Smooth muscle cell (in vitro differentiated cells): ENCODE results near the gene NAV2. TPM values are rescaled to one million over a fixed set of nuclear protein-coding genes. Genes with fewer than 3 reads are reported as not detected.

Experiments used
- DNase-seq: peaks from one replicate; lab custom pipeline; 2025; ENCODE audit not compliant: unreplicated experiment; lab: John Stamatoyannopoulos, UW
- H2AFZ ChIP-seq: fragments of 200-600 bp; sonication (generic); 2 replicates; pipeline ENCODE4 v1.6.0; 2016; ENCODE audit warnings: antibody characterized with exemption, low read depth, mild to moderate bottlenecking
- H3F3A ChIP-seq: fragments of 200-600 bp; sonication (generic); 2 replicates; pipeline ENCODE4 v1.6.0; 2017; ENCODE audit warnings: antibody characterized with exemption, low read depth
- H3K27ac ChIP-seq: fragments of 200-600 bp; sonication (generic); 2 replicates; pipeline ENCODE4 v1.5.1; 2016; ENCODE audit warnings: low read depth, mild to moderate bottlenecking
- H3K27me3 ChIP-seq: fragments of 200-600 bp; sonication (generic); 2 replicates; pipeline ENCODE4 v1.6.1; 2016; ENCODE audit warnings: low read depth, mild to moderate bottlenecking
- H3K36me3 ChIP-seq: fragments of 200-600 bp; sonication (generic); 2 replicates; pipeline ENCODE4 v1.5.1; 2016; ENCODE audit warnings: low read depth
- H3K4me1 ChIP-seq: fragments of 200-600 bp; sonication (generic); 2 replicates; pipeline ENCODE4 v1.5.1; 2016; ENCODE audit warnings: low read depth
- H3K4me2 ChIP-seq: fragments of 200-600 bp; sonication (generic); 2 replicates; pipeline ENCODE4 v1.6.0; 2016; ENCODE audit warnings: mild to moderate bottlenecking
- H3K4me3 ChIP-seq: fragments of 200-600 bp; sonication (generic); 2 replicates; pipeline ENCODE4 v1.5.1; 2016; ENCODE audit warnings: mild to moderate bottlenecking
- H3K79me2 ChIP-seq: fragments of 200-600 bp; sonication (generic); 2 replicates; pipeline ENCODE4 v1.6.0; 2016; ENCODE audit warnings: low read depth, mild to moderate bottlenecking
- H3K9ac ChIP-seq: fragments of 200-600 bp; sonication (generic); 2 replicates; pipeline ENCODE4 v1.6.0; 2016; ENCODE audit warnings: low read depth
- H3K9me3 ChIP-seq: fragments of 200-600 bp; sonication (generic); replicated peaks from 2 replicates; pipeline ENCODE4 v1.5.1; 2016; ENCODE audit warnings: low read depth
- H4K20me1 ChIP-seq: fragments of 200-600 bp; sonication (generic); 2 replicates; pipeline ENCODE4 v1.6.0; 2016; ENCODE audit warnings: low read depth
- CTCF ChIP-seq: fragments of 200-600 bp; sonication (generic); IDR thresholded peaks from 2 replicates; pipeline ENCODE4 v1.5.1; 2017; ENCODE audit warnings: borderline replicate concordance, mild to moderate bottlenecking, antibody characterized with exemption; ENCODE audit not compliant: insufficient read depth, poor library complexity, severe bottlenecking
- WGBS: methylation state at CpG from one replicate; pipeline ENCODE4 v1.1.7; 2016; ENCODE audit warnings: low lambda C conversion rate; 5-methylcytosine and 5-hydroxymethylcytosine counted together
- polyA plus RNA-seq: library from polyadenylated mRNA; unstranded; fragments of >200 nt; fragmentation: Nextera tagmentation; extraction: Ambion mirVana; gene quantifications from 2 replicates; pipeline ENCODE4 v1.2.1, GENCODE V29; 2016
- total RNA-seq: library from RNA; depleted of rRNA; stranded (reverse); fragments of >200 nt; gene quantifications from 2 replicates; pipeline ENCODE4 v1.2.3, GENCODE V29; 2014

The NAV2 gene
- total and polyA plus RNA-seq, 2 experiments from 2014 or later = 14.1 to 67.5 TPM

GRCh38 chr11:19822531-19822930 lies 109.9 kb downstream of the NAV2 start:
- no peaks in the 10 kb centered on the region for H3K36me3 ChIP-seq
- no peak overlapping the region for H3K27ac ChIP-seq
- no peak for DNase-seq
- no peak overlapping the region for H3K4me3 ChIP-seq
- peaks cover 3% of the 10 kb centered on the region for H3K79me2 ChIP-seq
- H3K9ac ChIP-seq = no peak overlapping the region
- no peaks in the 10 kb centered on the region for H3F3A ChIP-seq
- H4K20me1 ChIP-seq = no peaks in the 10 kb centered on the region
- no peaks in the 10 kb centered on the region for H3K27me3 ChIP-seq
- no peak overlapping the region for H3K4me2 ChIP-seq
- peaks cover 11% of the 10 kb centered on the region for H3K4me1 ChIP-seq
- H3K9me3 ChIP-seq = no peaks in the 10 kb centered on the region
- TF ChIP-seq CTCF = no peak
- no peak overlapping the region for H2AFZ ChIP-seq

- no peaks in the 10 kb centered on the region for H3K27me3 ChIP-seq
- no peak overlapping the region for H3K9ac ChIP-seq
- H3K4me1 ChIP-seq = peaks cover 10% of the 10 kb centered on the region
- no peak for TF ChIP-seq CTCF
- WGBS = 78% methylated on average over 4 of the region's 4 CpGs
- no peaks in the 10 kb centered on the region for H3F3A ChIP-seq
- no peak overlapping the region for H3K4me2 ChIP-seq
- H4K20me1 ChIP-seq = no peaks in the 10 kb centered on the region
- no peak overlapping the region for H3K4me3 ChIP-seq
- no peaks in the 10 kb centered on the region for H3K9me3 ChIP-seq
- no peak overlapping the region for H3K27ac ChIP-seq
- H2AFZ ChIP-seq = no peak overlapping the region
- no peak for DNase-seq
- H3K79me2 ChIP-seq = no peaks in the 10 kb centered on the region
- no peaks in the 10 kb centered on the region for H3K36me3 ChIP-seq
Measured at GRCh38 chr11:19826606-19827005, 114.0 kb downstream of the NAV2 start.

GRCh38 chr11:19827399-19828135 lies 114.9 kb downstream of the NAV2 start:
- 50% methylated on average over 12 of the region's 12 CpGs for WGBS
- H3K9me3 ChIP-seq = no peaks in the 10 kb centered on the region
- H3K36me3 ChIP-seq = no peaks in the 10 kb centered on the region
- H3K79me2 ChIP-seq = no peaks in the 10 kb centered on the region
- no peaks in the 10 kb centered on the region for H4K20me1 ChIP-seq
- H3K4me1 ChIP-seq = peaks cover 17% of the 10 kb centered on the region
- H3F3A ChIP-seq = no peaks in the 10 kb centered on the region
- no peak overlapping the region for H2AFZ ChIP-seq
- H3K4me3 ChIP-seq = no peak overlapping the region
- DNase-seq = no peak
- H3K27ac ChIP-seq = no peak overlapping the region
- H3K4me2 ChIP-seq = no peak overlapping the region
- no peak for TF ChIP-seq CTCF
- H3K9ac ChIP-seq = no peak overlapping the region
- H3K27me3 ChIP-seq = no peaks in the 10 kb centered on the region
